ENCODE measurements around the gene RAP1GDS1.
"Not testable (repeated sequence)": the region's sequence is repeated elsewhere in the genome, so short reads cannot be mapped to it uniquely, and the experiment has no call there.

Gene RAP1GDS1

GRCh38 chr4:98289375-98289774 is 28.2 kb downstream of the RAP1GDS1 start:
- DNase-seq: no peak

GRCh38 chr4:98290511-98290910 is 29.3 kb downstream of the RAP1GDS1 start:
- DNase-seq: no peak

GRCh38 chr4:98293104-98293887 is 32.1 kb downstream of the RAP1GDS1 start:
- DNase-seq: peak in 1 of 14 donors; percentile 2

GRCh38 chr4:98298022-98298421 is 36.8 kb downstream of the RAP1GDS1 start:
- no peak for DNase-seq

GRCh38 chr4:98300706-98301105 is 39.5 kb downstream of the RAP1GDS1 start:
- no peak for DNase-seq

- no peak for DNase-seq
These were observed 44.4 kb downstream of the RAP1GDS1 start for GRCh38 chr4:98305576-98305975.

GRCh38 chr4:98310867-98311266 is 49.7 kb downstream of the RAP1GDS1 start:
- DNase-seq: no peak

GRCh38 chr4:98311656-98312055 is 50.5 kb downstream of the RAP1GDS1 start:
- no peak for DNase-seq

- DNase-seq: no peak
These were observed 53.8 kb downstream of the RAP1GDS1 start for GRCh38 chr4:98314791-98315565.

- no peak for DNase-seq
These were observed 57.3 kb downstream of the RAP1GDS1 start for GRCh38 chr4:98318521-98318920.

- no peak for DNase-seq
These were observed 57.8 kb downstream of the RAP1GDS1 start for GRCh38 chr4:98319021-98319420.

- DNase-seq: no peak
These were observed 65.0 kb downstream of the RAP1GDS1 start for GRCh38 chr4:98326168-98326567.

- DNase-seq: no peak
These were observed 66.5 kb downstream of the RAP1GDS1 start for GRCh38 chr4:98327694-98328093.

- DNase-seq: not testable (repeated sequence)
These were observed 68.9 kb downstream of the RAP1GDS1 start for GRCh38 chr4:98329879-98330640.

GRCh38 chr4:98332017-98332416 is 70.8 kb downstream of the RAP1GDS1 start:
- no peak for DNase-seq

GRCh38 chr4:98334461-98334860 is 73.3 kb downstream of the RAP1GDS1 start:
- no peak for DNase-seq

- DNase-seq: no peak
These were observed 77.7 kb downstream of the RAP1GDS1 start for GRCh38 chr4:98338761-98339438.

- DNase-seq: peak in 2 of 14 donors; percentile 0 to 86
These were observed 80.1 kb downstream of the RAP1GDS1 start for GRCh38 chr4:98341309-98341708.

- no peak for DNase-seq
These were observed 82.4 kb downstream of the RAP1GDS1 start for GRCh38 chr4:98343626-98344025.

GRCh38 chr4:98345838-98346237 is 84.7 kb downstream of the RAP1GDS1 start:
- DNase-seq: no peak

- no peak for DNase-seq
These were observed 91.2 kb downstream of the RAP1GDS1 start for GRCh38 chr4:98352396-98352795.

- DNase-seq: no peak
These were observed 91.8 kb downstream of the RAP1GDS1 start for GRCh38 chr4:98352940-98353339.

Measured in C1 segment of cervical spinal cord (tissue), 14 donors.